ENCODE results near the gene C6orf15.

Gene C6orf15

GRCh38 chr6:31112478-31112877 lies at the start of gene C6orf15:
TSS of gene C6orf15 (minus strand) at chr6:31112575. CDS start at chr6:31112555, 20 bp downstream.
- DNase-seq (ENCODE audit: low spot score): no peak
- no peak for TF ChIP-seq CTCF (IDR thresholded peaks at IDR 0.05; ENCODE audit: extremely low read depth, insufficient read depth, missing control alignments)
- in situ Hi-C loops (cut with MboI; ENCODE audit: low pct_unique_long_range_greater_than_20kb, low sequenced_read_pairs, unreplicated experiment): no loop called here

DNA sequence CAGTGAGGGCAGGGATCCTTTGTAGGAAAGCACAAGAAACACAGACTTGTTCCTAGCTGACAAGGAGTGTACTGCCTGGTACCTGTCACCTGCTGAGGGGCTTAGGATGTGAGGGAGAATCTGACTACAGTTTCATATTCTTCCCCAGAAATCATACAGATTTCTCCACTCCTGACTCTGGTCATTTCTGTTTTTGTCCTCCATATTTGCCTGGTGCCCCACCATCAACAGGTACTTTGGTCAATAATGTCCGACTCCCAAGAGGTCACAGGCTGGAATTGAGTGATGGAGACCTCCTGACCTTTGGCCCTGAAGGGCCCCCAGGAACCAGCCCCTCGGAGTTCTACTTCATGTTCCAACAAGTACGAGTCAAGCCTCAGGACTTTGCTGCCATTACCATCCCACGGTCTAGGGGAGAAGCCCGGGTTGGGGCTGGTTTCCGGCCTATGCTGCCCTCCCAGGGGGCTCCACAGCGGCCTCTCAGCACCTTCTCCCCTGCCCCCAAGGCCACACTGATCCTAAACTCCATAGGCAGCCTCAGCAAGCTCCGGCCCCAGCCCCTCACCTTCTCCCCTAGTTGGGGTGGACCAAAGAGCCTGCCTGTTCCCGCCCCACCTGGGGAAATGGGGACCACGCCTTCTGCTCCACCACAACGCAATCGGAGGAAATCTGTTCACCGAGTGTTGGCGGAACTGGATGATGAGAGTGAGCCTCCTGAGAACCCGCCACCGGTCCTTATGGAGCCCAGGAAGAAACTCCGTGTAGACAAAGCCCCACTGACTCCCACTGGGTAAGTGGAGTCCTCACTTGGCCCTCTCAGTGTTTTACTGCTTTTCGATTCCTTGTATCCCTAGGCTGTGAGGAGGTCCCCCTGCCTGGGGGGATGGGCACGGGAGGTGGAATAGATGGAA lies 49.1 kb upstream of the C6orf15 start:
- DNase-seq (ENCODE audit: low spot score): no peak
- in situ Hi-C loops (cut with MboI; ENCODE audit: low pct_unique_long_range_greater_than_20kb, low sequenced_read_pairs, unreplicated experiment): no loop called here
- no peak for TF ChIP-seq CTCF (IDR thresholded peaks at IDR 0.05; ENCODE audit: extremely low read depth, insufficient read depth, missing control alignments)

- no peak for TF ChIP-seq CTCF (IDR thresholded peaks at IDR 0.05; ENCODE audit: extremely low read depth, insufficient read depth, missing control alignments)
- DNase-seq (ENCODE audit: low spot score): peak; percentile 47
- in situ Hi-C loops (cut with MboI; ENCODE audit: low pct_unique_long_range_greater_than_20kb, low sequenced_read_pairs, unreplicated experiment): no loop called here
Measured at GRCh38 chr6:31158863-31159855, 46.8 kb upstream of the C6orf15 start.

DNA sequence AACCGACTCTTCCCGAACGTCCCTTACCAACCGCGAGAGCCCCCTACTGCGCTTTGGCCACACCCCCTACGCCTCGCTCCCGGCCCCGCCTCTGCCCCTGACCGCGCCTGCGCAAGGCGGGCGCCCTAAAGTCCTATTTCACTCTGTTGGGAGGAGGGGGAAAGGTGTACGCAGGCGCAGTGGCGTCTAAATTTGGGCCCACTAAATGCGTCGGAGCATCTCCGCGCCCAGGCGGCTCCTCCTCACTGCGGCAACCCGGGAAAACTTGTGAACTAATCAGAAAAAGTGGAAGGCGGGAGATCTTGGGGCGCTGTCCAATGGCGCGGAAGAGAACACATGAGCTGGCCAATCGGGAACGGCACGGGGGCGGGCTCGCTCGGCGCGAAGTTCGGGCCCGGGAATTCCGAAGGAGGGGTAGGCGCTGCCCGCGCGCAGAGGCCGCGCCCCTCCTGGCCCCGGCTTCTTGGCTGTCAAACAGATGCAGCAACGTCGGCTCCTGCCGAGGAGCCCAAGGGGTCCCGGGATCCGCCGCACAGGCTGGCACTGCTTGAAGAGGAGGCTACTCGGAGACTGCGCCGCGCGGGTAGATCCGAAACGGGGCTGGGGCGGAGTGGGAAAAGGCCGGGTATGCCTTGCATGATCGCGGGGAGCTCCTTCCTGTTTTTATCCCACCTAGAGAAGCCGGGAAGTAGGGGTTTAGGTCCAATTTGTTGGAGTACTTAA lies 45.9 kb upstream of the C6orf15 start, which contains the start of gene TCF19:
TSS of gene TCF19 (plus strand) at position 450 of the 723 bp plus-strand sequence. CDS start 881 bp downstream, outside the sequence.
- in situ Hi-C loops (cut with MboI; ENCODE audit: low pct_unique_long_range_greater_than_20kb, low sequenced_read_pairs, unreplicated experiment): no loop called here
- peak; percentile 100 for DNase-seq (ENCODE audit: low spot score)
- no peak for TF ChIP-seq CTCF (IDR thresholded peaks at IDR 0.05; ENCODE audit: extremely low read depth, insufficient read depth, missing control alignments)

DNA sequence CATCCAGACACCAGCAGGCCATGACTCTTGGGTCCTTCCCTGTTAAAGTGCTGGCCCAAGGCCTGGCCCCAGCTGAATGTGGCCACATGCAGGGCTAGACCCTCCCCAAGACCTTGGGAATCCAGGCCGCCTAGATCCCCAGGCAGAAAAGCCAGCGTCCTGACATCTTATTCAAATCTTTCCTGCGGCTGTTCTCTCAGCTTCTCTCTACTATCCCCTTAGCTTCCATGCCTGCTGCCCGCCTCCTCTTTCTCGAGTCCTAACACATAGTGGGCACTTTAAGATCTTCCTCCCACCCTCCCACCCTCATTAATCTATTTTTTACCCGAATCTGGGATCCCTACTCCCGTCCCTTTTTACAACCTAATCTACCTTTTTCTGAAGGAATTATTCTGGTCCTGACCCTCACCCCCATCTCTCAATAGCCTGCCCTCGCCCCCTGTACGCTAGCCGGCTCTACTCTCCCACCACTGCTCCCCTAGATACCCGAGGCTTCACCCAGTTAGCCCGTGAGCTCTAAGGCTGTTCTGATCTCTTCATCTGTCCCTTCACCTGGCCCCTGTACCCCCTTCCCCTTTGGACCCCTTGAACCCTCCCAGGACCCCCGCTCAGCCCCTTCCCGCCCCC lies 45.3 kb upstream of the C6orf15 start, which contains the start of gene CCHCR1:
TSS of gene CCHCR1 (minus strand) at position 290 of the 627 bp plus-strand sequence. CDS start at position 88, 202 bp downstream.
- in situ Hi-C loops (cut with MboI; ENCODE audit: low pct_unique_long_range_greater_than_20kb, low sequenced_read_pairs, unreplicated experiment): no loop called here
- DNase-seq (ENCODE audit: low spot score): no peak
- no peak for TF ChIP-seq CTCF (IDR thresholded peaks at IDR 0.05; ENCODE audit: extremely low read depth, insufficient read depth, missing control alignments)

Data from GM13977 (cell line).